ENCODE results near the gene DGCR8. TPM values are rescaled to one million over a fixed set of nuclear protein-coding genes. Genes with fewer than 3 reads are reported as not detected.

Gene DGCR8
- total and polyA plus RNA-seq, 2 of the 4 experiments (the other 2 are of a cell fraction) = 16.7 to 25.3 TPM

DNA sequence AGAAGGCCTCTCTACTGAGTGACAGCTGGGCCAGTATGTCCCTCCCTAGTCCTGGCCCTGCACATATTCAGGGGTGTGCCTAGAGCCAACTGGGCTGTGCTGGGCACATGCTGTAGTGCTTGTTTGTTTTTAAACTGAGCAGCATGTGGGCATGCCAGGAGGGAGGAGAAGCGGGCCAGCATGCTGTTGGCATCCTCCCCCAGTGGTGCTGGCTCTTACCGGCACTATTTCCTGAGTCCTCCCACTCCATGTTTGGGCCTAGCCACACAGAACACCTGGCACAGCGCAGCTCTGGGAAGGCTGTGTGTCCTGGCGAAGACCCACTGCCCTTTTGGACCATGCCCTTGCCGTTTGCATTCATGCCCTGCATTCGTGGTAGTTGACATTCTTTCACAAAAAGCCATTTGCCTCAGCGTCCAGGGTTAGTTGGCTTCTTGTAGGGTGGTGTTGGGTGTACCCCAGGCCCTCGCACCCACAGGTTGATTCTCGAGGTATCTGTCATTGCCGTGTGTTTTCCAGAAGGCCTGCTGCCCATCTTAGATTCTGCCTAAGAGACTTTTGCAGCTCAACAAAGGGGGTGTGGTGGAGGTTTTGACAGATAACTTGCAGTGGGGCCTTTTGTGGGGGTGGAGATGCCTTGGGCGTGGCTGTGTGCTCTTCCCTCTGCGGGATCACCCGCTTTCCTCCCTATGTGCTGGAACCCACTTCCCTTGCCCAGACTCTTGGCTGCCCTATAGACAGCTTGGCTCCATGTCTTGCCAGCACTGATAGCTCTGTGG is 13.6 kb downstream of the DGCR8 start:
- BruUV-seq (replicated peaks) = no TSS peak
- no peak overlapping the region for H2BK20ac ChIP-seq (ENCODE audit: low read depth, low read length)
- H3K36me3 ChIP-seq (ENCODE audit: control insufficient read depth, insufficient read depth, low read length) = peaks cover 71% of the 10 kb centered on the region
- H3K56ac ChIP-seq (ENCODE audit: extremely low read depth, insufficient read depth, low read length) = no peak overlapping the region
- H4K91ac ChIP-seq (ENCODE audit: insufficient read depth, low read depth, low read length) = no peak overlapping the region
- no peak overlapping the region for H3K18ac ChIP-seq (ENCODE audit: low read depth, low read length)
- H3K27me3 ChIP-seq (ENCODE audit: control insufficient read depth, insufficient read depth, low read length) = no peaks in the 10 kb centered on the region
- H4K8ac ChIP-seq (ENCODE audit: low read depth in 2 of 2, low read length in 2 of 2) = no peak overlapping the region
- peaks cover 4% of the 10 kb centered on the region; the same call in 1 of the 2 replicates for H3K4me1 ChIP-seq (ENCODE audit: control insufficient read depth, insufficient read depth, low read length)
- H3K79me1 ChIP-seq (ENCODE audit: low read depth in 1 of 2, low read length in 2 of 2) = peaks cover 38 to 73% of the 10 kb centered on the region in 2 experiments
- dilution Hi-C loops (cut with HindIII; ENCODE audit: low sequenced_read_pairs, unreplicated experiment) = no loop called here
- CTCF ChIA-PET = no interaction called here
- TF ChIP-seq, protein P1, sequence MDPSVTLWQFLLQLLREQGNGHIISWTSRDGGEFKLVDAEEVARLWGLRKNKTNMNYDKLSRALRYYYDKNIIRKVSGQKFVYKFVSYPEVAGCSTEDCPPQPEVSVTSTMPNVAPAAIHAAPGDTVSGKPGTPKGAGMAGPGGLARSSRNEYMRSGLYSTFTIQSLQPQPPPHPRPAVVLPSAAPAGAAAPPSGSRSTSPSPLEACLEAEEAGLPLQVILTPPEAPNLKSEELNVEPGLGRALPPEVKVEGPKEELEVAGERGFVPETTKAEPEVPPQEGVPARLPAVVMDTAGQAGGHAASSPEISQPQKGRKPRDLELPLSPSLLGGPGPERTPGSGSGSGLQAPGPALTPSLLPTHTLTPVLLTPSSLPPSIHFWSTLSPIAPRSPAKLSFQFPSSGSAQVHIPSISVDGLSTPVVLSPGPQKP (IDR thresholded peaks at IDR 0.05; ENCODE audit: borderline replicate concordance, low read depth, low read length) = no peak
- no peak for TF ChIP-seq MAZ (IDR thresholded peaks at IDR 0.05; ENCODE audit: borderline replicate concordance, low read depth, low read length)
- TF ChIP-seq, protein P2, sequence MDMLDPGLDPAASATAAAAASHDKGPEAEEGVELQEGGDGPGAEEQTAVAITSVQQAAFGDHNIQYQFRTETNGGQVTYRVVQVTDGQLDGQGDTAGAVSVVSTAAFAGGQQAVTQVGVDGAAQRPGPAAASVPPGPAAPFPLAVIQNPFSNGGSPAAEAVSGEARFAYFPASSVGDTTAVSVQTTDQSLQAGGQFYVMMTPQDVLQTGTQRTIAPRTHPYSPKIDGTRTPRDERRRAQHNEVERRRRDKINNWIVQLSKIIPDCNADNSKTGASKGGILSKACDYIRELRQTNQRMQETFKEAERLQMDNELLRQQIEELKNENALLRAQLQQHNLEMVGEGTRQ (IDR thresholded peaks at IDR 0.05; ENCODE audit: low read depth, low read length) = no peak
- no peak for TF ChIP-seq RAD21 (IDR thresholded peaks at IDR 0.05; ENCODE audit: low read length)
- TF ChIP-seq NFE2L2 (IDR thresholded peaks at IDR 0.05; ENCODE audit: low read depth, low read length) = no peak
- TF ChIP-seq, protein P3, sequence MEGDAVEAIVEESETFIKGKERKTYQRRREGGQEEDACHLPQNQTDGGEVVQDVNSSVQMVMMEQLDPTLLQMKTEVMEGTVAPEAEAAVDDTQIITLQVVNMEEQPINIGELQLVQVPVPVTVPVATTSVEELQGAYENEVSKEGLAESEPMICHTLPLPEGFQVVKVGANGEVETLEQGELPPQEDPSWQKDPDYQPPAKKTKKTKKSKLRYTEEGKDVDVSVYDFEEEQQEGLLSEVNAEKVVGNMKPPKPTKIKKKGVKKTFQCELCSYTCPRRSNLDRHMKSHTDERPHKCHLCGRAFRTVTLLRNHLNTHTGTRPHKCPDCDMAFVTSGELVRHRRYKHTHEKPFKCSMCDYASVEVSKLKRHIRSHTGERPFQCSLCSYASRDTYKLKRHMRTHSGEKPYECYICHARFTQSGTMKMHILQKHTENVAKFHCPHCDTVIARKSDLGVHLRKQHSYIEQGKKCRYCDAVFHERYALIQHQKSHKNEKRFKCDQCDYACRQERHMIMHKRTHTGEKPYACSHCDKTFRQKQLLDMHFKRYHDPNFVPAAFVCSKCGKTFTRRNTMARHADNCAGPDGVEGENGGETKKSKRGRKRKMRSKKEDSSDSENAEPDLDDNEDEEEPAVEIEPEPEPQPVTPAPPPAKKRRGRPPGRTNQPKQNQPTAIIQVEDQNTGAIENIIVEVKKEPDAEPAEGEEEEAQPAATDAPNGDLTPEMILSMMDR (conservative IDR thresholded peaks at IDR 0.05; ENCODE audit: low read depth, low read length) = no peak
- TF ChIP-seq BHLHE40 (IDR thresholded peaks at IDR 0.05; ENCODE audit: low read depth, low read length) = no peak
- TF ChIP-seq MXI1 (IDR thresholded peaks at IDR 0.05; ENCODE audit: borderline replicate concordance, low read depth, low read length) = no peak
- TF ChIP-seq POLR2A (IDR thresholded peaks at IDR 0.05; ENCODE audit: low read depth, low read length) = no peak
- no peak for TF ChIP-seq RCOR1 (IDR thresholded peaks at IDR 0.05; ENCODE audit: insufficient replicate concordance, low read length)
- TF ChIP-seq CHD1 (IDR thresholded peaks at IDR 0.05; ENCODE audit: low read depth, low read length) = no peak
- no peak for TF ChIP-seq MAFK (IDR thresholded peaks at IDR 0.05; ENCODE audit: low read depth, low read length)
- no peak for TF ChIP-seq RFX5 (IDR thresholded peaks at IDR 0.05; ENCODE audit: low read depth, low read length)
- no peak for TF ChIP-seq SMC3 (IDR thresholded peaks at IDR 0.05; ENCODE audit: low read depth, low read length)
- TF ChIP-seq CEBPB (IDR thresholded peaks at IDR 0.05; ENCODE audit: low read depth, low read length) = no peak
- no peak overlapping the region for H3K9ac ChIP-seq (ENCODE audit: low read depth, low read length)
- no peak overlapping the region for H3K23ac ChIP-seq (ENCODE audit: low read depth, low read length)
- ATAC-seq (ENCODE audit: low read depth) (no peak), DNase-seq (no peak)
- H4K20me1 ChIP-seq (ENCODE audit: insufficient read depth, low read length) = peaks cover 33% of the 10 kb centered on the region
- no peaks in the 10 kb centered on the region for H3K9me3 ChIP-seq (ENCODE audit: control insufficient read depth, insufficient read depth, low read length)
- H2BK15ac ChIP-seq (ENCODE audit: low read depth, low read length) = no peak overlapping the region
- no peak overlapping the region for H2BK5ac ChIP-seq (ENCODE audit: low read depth, low read length, poor library complexity, severe bottlenecking)
- H2BK120ac ChIP-seq (ENCODE audit: low read depth, low read length) = no peak overlapping the region
- POLR2A ChIA-PET (ENCODE audit: unreplicated experiment) = no interaction called here
- no peak overlapping the region for H2AFZ ChIP-seq (replicated peaks; ENCODE audit: low read length, poor library complexity)
- no peak overlapping the region for H3K14ac ChIP-seq (replicated peaks; ENCODE audit: low read depth, low read length)
- WGBS, 2 experiments (ENCODE audit: extremely low coverage in 2 of 2, insufficient read length in 1 of 2) = 100% methylated on average over 1 of the region's 13 CpGs; no CpG with 5 or more reads in 1 of the 2 experiments
- no peaks in the 10 kb centered on the region for H3K9me1 ChIP-seq (ENCODE audit: insufficient read depth, low read length)
- H2AK9ac ChIP-seq (replicated peaks; ENCODE audit: low read depth, low read length, poor library complexity) = no peak overlapping the region
- intact Hi-C loops (cut with micrococcal nuclease) = no loop called here
- H2AK5ac ChIP-seq (ENCODE audit: low read depth, low read length) = no peak overlapping the region
- no peak overlapping the region for H3K4me3 ChIP-seq (ENCODE audit: insufficient read depth, low read depth, low read length)
- no peak overlapping the region for H3K27ac ChIP-seq (ENCODE audit: insufficient read depth, low read length)
- in situ Hi-C loops (cut with MboI; ENCODE audit: low sequenced_read_pairs) = no loop called here
- no peak overlapping the region for H3K4me2 ChIP-seq (ENCODE audit: low read depth, low read length)
- H3K4ac ChIP-seq (ENCODE audit: low read depth, low read length) = no peak overlapping the region
- no peak overlapping the region for H4K5ac ChIP-seq (ENCODE audit: low read depth, low read length)
